ENCODE data around the gene FARP1. TPM values are rescaled to one million over a fixed set of nuclear protein-coding genes. Genes with fewer than 3 reads are reported as not detected.
A peak's percentile ranks its signal among the peaks of the same experiment; 100 is the strongest.

The FARP1 gene
- total and polyA plus RNA-seq, 2 of the 13 experiments (the other 11 are each of a cell fraction or from before 2014, with no cell fraction given) = 70.6 to 126 TPM

GRCh38 chr13:98246538-98247172, 103.8 kb downstream of the FARP1 start (continued):
- peak; percentile 52; the same call in 1 of the 2 replicates for TF ChIP-seq RERE (CRISPR knock-in tag; IDR thresholded peaks at IDR 0.05; ENCODE audit: low read depth)
- TF ChIP-seq NR2C2 (CRISPR knock-in tag; IDR thresholded peaks at IDR 0.05; ENCODE audit: borderline replicate concordance) = peak; percentile 49; the same call in 1 of the 2 replicates
- TF ChIP-seq CREB3 (CRISPR knock-in tag; IDR thresholded peaks at IDR 0.05) = no peak
- TF ChIP-seq ZNF354B (CRISPR knock-in tag; IDR thresholded peaks at IDR 0.05) = no peak
- TF ChIP-seq ZBTB40 (IDR thresholded peaks at IDR 0.05) = no peak
- peak; percentile 73 for TF ChIP-seq ZBTB40 (CRISPR knock-in tag; IDR thresholded peaks at IDR 0.05)
- TF ChIP-seq SIX1 (CRISPR knock-in tag; IDR thresholded peaks at IDR 0.05; ENCODE audit: borderline replicate concordance) = no peak; the same call in 1 of the 2 replicates
- no peak for TF ChIP-seq AHR (CRISPR knock-in tag; IDR thresholded peaks at IDR 0.05)
- no peak for TF ChIP-seq ZNF296 (CRISPR knock-in tag; conservative IDR thresholded peaks at IDR 0.05)
- TF ChIP-seq ZNF441 (CRISPR knock-in tag; IDR thresholded peaks at IDR 0.05; ENCODE audit: borderline replicate concordance) = no peak
- TF ChIP-seq, protein P1, sequence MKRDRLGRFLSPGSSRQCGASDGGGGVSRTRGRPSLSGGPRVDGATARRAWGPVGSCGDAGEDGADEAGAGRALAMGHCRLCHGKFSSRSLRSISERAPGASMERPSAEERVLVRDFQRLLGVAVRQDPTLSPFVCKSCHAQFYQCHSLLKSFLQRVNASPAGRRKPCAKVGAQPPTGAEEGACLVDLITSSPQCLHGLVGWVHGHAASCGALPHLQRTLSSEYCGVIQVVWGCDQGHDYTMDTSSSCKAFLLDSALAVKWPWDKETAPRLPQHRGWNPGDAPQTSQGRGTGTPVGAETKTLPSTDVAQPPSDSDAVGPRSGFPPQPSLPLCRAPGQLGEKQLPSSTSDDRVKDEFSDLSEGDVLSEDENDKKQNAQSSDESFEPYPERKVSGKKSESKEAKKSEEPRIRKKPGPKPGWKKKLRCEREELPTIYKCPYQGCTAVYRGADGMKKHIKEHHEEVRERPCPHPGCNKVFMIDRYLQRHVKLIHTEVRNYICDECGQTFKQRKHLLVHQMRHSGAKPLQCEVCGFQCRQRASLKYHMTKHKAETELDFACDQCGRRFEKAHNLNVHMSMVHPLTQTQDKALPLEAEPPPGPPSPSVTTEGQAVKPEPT (CRISPR knock-in tag; IDR thresholded peaks at IDR 0.05; ENCODE audit: low read depth) = no peak
- TF ChIP-seq ZNF282 (IDR thresholded peaks at IDR 0.05; ENCODE audit: partially characterized antibody) = no peak

Measured in HepG2 (cell line).